Stimulated activated CD4-positive, alpha-beta T cell treated with anti-CD3 and anti-CD28 coated beads, Interleukin-15, amount 100 ng/mL, for 24 hours (primary cell): ENCODE measurements around the gene RASGRP3.

ENCODE experiments used
- DNase-seq: peaks from one replicate; pipeline ENCODE4 v3.0.0-alpha.2; 2020

Gene RASGRP3

DNA sequence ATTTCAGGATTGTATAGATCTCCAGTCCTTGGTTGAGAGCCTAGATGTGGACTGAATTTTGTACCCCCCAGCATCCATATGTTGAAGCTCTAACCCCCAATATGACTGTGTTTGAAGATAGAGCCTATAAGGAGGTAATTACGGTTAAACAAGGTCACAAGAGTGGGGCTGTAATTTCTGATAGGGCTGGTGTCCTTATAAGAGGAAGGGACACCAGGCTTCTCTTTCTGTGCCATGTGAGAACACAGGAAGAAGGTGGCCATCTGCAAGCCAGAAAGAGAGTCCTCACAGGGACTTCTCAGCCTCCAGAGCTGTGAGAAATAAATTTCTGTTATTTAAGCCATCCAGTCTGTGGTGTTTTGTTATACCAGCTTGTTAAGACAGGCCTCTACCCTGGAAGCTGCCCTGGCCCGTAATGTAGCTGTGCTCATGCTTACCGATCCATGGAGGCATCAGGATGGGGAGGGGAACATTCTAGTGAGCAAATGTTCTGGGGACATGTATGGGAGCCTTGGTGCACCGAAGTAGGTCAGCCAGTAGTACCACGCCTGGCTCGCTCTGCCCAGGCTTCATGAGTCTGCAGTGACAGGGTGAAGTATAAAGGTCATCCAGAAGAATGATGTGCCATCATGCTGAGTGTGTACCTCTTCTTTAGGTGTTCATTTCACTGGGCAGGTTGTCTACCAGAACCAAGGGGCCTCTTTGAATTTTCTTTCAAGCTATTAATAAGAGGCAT lies 16.1 kb downstream of the RASGRP3 start:
- DNase-seq, result no peak

DNA sequence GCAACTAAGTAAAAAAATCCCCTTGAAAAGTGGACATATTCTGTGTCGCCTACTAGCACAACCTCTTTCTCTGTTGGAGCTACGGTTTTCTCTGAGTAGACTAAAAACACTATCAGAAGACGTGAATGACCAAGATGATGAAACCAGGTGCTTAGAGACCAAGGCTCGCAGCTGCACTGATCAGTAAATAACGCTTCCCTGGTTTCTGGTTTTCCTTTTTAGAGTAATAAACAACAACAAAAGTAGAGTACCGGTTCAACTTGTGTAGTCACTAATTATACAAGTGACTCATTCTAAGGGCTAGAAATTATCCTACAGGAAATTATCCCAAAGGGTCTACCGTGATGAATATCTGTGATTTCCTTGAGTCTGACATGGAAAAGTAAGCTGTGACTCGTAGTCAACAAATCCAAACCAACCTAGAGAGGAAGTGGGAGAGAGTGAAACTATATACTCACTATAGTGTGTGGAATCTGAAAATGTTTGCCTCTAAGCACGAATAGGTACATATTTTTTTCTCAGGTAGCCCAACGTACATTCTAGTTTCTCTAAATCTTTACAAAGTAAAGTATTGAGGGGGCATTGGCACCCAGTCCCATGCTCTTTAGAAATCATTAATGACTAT lies 17.8 kb downstream of the RASGRP3 start:
- DNase-seq, result no peak

DNA sequence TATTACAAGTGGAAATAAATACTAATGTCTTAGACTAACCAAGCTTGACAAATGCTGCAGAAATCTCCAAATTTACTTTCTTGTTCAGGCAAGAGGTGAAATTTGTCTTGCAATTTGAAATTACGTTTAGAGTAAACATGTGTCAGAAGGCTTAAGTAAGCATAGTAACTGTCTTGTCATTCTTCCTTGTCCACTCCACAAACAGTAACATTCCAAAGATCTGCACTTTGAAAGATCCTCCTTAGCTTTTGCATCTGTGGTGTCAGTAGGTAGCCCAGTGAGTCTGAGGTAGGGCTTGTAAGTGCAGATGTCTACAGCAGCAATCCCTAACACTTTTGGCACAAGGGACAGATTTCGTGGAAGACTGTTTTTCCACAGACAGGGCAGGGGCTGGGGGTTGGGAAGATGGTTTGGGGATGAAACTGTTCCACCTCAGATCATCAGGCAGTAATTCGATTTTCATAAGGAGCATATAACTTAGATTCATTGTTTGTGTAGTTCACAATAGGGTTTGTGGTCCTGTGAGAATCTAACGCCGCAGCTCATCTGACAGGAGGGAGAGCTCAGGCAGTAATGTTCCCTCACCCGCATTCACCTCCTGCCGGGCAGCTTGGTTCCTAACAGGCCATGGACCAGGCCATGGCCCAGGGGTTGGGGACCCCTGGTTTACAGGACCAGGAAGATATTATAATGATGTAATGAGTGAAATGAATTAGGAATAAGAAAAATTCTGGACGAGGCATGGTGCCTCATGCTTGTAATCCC lies 18.6 kb downstream of the RASGRP3 start:
- DNase-seq, result no peak

DNA sequence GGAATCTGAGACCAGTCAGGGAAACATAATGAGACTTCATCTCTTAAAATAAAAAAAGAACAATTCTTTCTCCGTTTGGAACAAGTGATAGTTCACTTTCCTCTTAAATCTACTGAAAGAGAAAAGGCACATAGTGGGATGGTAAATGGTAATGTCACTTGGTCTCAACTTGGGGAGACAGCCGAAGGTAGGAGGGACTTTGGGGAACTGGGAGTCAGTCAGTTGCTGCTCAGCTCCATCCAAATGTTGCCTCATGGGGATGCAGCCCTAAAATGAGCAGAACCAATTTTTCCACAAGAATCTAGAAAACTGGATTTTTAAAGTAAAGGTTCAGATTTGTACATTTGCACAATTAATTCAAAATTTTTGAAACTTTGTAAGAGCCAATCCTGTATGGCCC lies 19.2 kb downstream of the RASGRP3 start:
- DNase-seq, result no peak

DNA sequence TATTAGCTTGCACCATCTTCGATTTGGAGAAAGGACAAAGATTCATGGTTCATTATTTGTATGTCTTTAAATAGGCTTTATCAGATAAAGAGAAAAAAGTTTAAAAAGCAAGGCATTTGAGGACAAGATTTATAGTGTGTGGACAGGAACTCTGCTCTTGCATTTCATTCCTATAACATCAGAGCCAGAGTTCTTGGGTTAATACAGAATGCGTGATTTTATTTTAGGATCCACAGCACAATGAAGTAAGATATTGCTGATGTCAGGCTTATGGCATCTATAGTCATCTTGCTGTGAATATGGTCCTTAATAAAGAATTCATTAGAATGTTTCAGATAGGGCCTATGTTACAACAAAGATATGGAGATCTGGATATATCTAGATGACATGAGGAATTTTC lies 19.7 kb downstream of the RASGRP3 start:
- no peak for DNase-seq

DNA sequence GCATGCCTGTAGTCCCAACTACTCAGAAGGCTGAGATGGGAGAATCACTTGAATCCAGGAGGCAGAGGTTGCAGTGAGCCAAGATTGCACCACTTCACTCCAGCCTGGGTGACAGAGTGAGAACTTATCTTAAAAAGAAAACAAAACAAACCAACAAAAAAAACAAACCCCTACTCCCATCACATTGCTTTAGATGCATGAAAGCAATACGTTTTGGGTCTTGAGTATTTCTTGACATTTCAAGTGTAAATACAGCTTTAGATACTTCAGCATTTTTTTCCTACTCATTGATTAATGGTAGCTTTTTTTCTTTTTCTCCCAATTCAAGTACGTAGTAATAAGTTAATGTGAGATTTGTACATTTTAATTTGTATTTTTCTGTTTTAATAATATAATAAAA lies 20.3 kb downstream of the RASGRP3 start:
- DNase-seq, result no peak

DNA sequence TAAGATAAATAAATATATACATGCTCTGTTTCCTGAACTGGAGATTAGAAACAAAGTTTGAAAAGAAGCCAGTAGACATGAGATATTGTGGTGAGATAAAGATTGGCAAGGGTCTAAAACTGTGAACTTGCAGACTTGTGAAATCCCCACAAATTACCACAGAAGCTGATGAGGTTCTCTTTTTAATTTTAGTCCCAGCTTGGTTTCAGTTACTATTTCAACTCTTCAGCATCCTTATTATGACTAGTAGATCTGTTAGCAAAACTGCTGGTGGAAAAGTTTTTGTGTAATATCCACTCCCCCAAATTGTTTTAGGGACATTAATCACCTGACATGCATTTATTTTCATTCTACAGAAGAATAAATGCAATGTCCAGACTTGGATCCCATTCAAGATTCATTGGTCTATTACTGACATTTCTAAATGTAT lies 20.8 kb downstream of the RASGRP3 start:
- no peak for DNase-seq

DNA sequence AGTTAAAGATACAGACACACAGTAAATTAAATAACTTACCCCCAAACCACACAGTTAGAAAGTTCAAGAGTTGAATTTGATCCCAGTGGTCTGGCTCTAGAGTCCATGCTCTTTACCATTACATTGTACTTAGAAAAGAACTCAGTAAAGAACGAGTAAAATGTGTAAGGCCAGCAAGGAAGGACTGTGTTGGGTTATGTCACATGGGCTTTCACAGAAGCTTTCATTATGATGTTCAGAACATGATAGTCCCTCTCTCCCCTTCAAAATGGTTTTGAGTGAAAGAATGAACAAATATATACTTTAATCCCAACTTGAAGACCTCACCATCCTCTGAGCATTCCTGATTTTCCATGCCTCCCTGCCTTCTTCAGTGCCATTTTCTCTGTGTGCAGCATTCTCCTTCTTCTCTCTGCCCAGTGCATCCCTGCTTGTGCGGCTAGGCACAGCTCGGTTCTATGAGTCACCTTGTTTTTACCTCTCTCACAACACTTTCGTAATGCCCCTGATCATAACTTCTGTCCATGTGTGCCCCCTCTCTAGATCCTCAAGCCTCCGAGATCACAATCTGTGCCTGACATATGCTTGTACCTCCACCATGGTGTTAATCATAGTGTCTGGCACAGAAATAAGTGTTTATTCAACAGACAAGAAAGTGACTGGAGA lies 22.0 kb downstream of the RASGRP3 start:
- DNase-seq, result no peak

DNA sequence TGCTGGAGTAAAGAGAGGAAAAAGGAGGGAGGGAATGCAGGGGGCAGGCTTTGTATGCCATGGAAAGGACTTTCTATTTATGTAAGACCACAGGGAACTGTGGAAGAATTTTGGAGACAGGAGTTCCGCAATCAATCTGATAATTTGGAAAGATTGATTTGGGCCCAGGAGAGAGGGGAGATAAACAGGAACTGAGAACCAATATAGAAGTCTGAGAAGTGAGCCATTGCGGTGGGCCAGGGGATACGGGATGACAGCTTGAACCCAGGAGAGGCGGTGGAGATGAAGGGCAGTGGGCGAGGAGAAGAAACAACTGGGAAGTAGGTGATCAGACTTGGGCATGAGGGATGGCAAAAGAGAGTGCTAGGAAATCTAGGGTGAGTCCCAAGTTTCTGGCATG lies 23.7 kb downstream of the RASGRP3 start:
- no peak for DNase-seq

DNA sequence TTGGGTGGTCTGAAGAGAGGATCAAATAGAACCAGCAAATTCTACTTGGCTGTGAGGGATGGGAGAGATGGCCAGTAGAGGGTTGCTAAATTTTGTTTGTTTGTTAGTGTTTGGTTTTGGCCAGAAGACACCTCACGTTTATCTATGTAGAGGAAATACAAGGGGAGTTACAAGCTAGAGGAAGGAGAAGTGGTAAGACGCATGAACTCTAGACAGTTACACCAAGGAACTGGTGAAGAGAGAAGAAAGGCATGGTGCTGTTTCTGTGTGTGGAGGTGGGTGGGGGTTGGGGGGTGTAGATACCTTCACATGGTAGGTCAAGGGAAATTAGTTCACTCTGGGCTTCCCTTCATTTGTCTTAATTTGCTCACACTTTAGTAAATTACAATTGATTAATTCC lies 25.6 kb downstream of the RASGRP3 start:
- no peak for DNase-seq

DNA sequence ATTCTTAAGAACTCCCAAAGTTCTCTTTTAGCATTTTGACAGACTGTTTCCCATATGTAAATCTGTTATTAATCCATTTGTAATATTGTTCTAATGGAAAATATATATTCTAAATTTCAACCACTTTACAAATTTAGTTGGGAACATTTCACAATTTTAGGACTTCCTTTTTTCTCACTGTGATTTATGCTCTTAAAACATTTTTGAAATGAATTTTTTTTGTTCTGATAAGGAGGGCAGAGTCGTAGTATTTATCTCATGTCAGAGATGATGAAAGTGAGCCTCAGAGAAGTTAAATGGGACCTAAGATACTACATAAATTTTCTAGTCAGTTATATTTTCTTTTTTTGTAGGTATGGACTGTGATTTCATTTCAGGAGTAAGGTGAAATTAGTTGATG lies 26.6 kb downstream of the RASGRP3 start:
- DNase-seq, result no peak

DNA sequence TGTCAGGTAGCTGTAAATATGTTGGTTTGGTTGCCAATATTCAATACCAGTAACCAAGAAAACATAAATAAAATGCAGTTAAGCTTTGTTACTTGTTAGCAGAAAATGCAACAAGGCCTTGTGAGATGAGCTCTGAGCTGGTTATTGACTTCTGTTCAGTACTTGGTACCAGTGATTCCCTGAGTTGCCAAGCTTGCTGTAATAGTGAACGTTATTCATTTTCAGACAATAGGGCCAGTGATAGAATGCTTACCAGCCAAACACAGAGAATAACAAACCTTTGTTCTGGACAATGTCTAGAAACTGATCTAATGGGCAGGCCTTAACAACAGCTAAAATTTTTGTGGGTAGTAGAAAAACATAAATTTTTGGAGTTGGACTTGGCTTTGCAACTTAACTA lies 29.5 kb downstream of the RASGRP3 start:
- DNase-seq, result no peak

DNA sequence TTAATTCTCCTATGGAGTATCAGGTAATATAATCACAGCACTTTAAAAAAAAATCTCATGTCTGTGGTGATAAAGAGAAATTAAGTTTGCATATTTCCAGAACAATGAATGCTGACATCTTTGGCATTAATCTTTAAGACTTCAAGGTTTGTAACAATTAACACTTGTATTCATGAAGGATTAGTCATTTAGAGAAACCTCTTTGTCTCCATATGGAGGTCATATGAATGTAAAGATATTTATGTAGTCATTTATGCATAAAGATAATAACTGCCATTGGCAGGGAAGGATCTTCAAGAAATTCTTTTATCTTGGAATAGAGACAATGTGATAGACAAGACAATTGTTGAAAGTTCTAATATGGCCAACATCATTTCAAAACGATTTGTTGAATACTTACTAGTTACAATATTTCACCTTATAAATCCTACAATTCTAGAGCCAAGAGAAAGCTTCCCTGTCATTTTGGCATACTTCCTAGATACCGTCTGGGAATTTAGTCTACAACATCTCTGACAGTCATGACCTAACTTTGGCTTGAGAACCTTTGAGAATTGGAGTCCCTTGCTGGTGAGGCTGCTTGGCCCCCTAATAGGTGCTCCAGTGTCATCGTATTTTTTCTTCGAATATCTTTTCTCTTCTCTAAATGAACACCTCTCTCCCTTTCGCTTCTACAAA lies 33.6 kb downstream of the RASGRP3 start:
- no peak for DNase-seq

DNA sequence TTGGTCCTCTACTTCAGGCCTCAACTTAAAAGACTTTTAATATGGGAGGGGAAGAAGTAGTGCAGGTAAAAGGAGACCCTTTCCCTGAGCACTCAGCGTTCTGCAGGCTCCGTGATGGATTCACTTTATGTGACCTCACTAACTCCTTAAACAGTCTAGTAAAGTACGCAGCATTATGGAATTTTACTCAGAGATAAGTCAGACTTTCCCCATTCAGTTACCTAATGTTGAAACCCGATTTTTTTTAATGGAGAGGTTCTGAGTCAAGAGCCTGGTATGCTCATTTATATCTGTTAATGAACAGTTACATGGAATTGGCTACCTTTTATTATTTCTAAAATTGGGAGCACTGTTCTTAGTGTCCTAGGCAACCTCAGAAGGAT lies 34.1 kb downstream of the RASGRP3 start:
- no peak for DNase-seq

DNA sequence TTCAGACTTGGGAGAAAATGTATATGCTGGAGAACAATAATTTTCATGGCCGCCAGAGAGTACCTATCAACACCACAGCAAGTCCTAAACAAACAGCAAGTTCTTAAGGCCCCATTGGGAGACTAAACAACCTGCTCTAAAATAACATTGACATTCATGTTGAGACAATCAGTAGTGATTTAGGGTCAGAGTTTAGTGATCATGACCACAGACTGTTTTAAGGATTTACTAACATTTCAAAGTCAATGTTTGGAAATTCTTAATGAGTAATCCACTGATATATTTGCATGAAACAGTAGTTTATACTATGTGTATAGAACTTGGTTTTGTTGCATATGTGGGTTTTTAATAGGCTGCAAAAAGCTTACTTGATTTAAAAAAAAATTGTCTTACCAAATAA lies 34.7 kb downstream of the RASGRP3 start:
- no peak for DNase-seq

DNA sequence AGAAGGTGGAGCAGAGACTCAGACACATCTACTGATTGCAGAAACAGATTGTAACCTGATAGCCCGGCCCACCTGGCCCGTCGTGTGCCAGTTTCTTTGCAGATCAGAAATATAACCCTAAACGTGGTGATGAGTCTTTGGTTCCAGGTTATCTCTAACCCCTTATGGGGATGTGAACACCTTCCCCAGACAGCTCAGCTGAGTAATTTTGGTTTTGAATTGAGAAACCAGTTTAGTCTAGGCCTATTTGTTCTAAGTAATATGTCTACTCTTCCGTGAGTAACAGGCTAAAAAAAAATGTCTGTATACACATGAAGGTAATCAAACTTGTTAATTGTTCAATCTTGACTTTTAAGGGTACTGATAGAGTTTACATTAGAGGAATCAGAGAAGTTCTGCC lies 35.7 kb downstream of the RASGRP3 start:
- no peak for DNase-seq

DNA sequence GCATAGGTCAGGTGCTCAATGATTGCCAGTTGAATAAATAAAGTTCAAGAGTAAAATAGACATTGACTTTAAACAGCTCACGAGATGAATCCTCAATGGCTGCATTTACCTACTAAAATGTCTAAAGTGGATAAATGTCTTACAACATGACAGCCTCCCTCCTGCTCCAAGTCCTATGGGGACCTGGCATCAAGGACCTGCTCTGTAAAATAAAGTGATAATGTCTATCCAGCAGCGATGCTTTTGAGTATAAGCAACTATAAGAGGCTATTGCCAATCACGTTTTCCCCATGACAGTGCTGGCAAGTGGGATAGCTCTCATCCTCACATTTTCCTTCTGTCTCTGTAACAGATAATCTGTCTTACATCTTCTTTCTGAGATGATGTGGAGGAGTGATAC lies 37.0 kb downstream of the RASGRP3 start:
- no peak for DNase-seq

DNA sequence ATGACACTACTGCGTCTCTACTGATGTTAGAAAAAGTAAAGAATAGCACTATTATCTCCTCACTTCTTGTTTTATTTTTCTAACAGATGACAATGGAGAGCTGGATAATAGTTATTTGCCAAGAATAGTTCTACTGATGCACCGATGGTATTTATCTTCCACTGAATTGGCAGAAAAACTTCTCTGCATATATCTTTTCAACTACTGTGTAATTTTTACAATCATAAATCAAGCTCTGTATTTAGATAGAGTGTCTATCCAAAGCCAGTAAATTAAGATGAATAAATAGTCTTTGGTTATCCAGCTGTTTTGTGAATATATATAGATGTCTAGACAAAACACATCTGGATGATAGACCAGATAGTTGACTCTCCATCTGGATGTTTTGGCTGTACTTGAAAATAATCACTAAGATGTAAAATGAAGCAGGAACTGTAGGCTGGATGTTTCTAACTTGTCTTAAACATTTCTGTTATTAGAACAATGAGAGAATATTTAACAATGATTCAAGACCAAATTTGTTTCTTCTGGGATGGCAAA lies 40.1 kb downstream of the RASGRP3 start:
- DNase-seq, result no peak

DNA sequence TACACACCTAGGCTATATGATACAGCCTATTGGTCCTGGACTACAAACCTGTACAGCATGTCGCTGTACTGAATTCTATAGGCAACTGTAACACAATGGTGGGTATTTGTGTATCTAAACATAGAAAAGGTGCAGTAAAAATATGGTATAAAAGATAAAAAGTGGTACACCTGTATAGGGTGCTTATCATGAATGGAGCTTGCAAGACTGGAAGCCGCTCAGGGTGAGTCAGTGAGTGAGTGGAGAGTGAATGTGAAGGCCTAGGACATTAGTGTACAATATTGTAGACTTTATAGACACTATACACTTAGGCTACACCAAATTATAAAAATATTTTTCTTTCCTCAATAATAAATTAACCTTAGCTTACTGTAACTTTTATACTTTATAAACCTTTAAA lies 41.8 kb downstream of the RASGRP3 start:
- DNase-seq, result no peak

DNA sequence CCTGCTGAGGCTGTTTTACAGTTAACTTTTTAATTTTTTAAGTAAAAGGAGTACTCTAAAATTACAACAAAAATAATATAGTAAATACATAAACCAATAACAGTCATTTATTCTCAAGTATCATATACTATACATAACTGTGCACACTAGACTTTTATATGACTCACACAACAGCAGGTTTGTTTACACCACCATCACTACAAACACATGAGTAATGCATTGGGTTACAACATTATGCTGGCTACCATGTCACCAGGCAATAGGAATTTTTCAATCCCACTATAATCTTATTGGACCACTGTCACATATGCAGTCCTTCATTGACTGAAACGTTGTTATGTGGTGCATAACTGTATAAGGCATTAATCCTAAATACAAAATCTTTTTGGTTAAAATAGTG lies 42.5 kb downstream of the RASGRP3 start:
- DNase-seq, result no peak

DNA sequence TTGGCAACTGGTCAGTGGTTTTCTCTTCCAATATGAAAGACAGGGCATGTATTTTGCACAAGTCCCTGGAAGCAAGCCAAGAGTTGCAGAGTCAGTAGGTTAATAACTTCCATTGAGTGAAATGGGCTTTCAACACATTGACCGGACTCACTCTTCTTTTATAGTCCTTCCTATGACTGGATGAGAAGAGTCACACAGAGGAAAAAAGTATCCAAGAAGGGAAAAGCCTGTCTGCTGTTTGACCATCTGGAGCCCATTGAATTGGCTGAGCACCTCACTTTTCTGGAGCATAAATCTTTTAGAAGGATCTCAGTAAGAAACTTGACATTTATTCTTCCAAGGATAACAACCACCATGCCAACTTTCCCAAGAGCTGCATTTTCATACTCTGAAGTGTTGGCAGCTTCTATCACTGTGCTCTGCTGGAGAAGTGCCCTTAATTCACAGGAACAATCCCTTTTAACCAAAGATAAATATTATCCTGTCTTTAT lies 45.4 kb downstream of the RASGRP3 start:
- no peak for DNase-seq

DNA sequence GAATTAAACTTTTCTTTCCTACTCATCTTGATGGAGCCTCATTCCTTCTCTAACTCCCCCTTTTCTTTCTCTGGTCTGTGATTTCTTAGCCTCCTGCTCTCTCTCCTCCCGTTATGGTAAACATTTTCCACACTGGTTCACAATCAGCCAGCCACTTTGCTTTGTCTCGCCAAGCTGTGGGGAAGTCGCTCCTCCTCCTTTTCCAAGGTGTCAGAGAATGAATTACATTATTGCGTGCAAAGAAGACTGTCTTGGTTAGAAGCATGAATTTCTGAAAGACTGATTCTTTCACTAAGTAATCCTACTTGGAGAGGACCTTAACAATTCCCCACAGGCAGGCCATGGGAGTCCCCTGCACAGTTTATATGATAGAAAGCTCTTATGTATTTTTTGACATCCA lies 46.1 kb downstream of the RASGRP3 start:
- DNase-seq, result no peak

DNA sequence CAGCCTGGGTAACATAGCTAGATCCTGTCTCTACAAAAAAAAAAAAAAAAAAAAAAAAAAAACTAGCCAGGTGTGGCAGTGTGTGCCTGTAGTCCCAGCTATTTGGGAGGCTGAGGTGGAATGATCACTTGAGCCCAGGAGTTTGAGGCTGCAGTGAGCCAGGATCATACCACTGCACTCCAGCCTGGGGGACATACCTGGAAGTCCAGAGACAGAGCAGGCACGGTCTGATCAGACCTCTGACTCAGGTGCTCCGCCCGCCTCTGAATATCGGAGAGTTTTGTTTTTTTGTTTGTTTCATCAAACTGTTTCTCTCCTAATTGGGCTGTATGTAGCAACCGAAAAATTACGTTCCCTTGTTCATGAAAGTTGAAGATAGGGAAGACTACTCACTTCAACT lies 49.2 kb downstream of the RASGRP3 start:
- no peak for DNase-seq
